Endothelial cell of umbilical vein (primary cell): ENCODE results near the gene TGIF1. TPM values are rescaled to one million over a fixed set of nuclear protein-coding genes. Genes with fewer than 3 reads are reported as not detected.

ENCODE experiments used
- BruUV-seq: library from RNA; stranded (reverse); fragments of 400-500 nt; replicated peaks from 2 replicates; lab custom pipeline; 2021; lab: Mats Ljungman, UMichigan
- CTCF ChIA-PET: fragments of 300-600, 350-600 bp; sonication (Branson Sonifier 250); formaldehyde crosslinking; loops from one replicate; lab custom pipeline; 2021; ENCODE audit warnings: antibody characterized with exemption, inconsistent platforms; lab: Charles Lee
- POLR2A ChIA-PET: fragments of 300-600, 350-600 bp; sonication (Branson Sonifier 250); formaldehyde crosslinking; loops from one replicate; lab custom pipeline; 2021; ENCODE audit warnings: antibody characterized with exemption, inconsistent platforms; lab: Charles Lee
- DNase-seq: peaks from one replicate; pipeline ENCODE4 v3.0.0-alpha.2; 2011; ENCODE audit warnings: low read depth, low spot score
- FAIRE-seq: peaks from 2 replicates; lab custom pipeline; 2011; peaks lifted over from hg19 to GRCh38; lab: Jason Lieb, UNC
- H2AFZ ChIP-seq: 2 replicates; pipeline ENCODE4 v1.6.0; 2012; ENCODE audit warnings: low read depth, low read length, control low read depth, inconsistent platforms
- H3K27ac ChIP-seq: 2 replicates; pipeline ENCODE4 v1.5.1; 2011; ENCODE audit warnings: low read depth, mild to moderate bottlenecking, control low read depth, low read length, moderate library complexity; ENCODE audit not compliant: insufficient read depth
- H3K27me3 ChIP-seq, 2 experiments: 2 replicates each; pipeline versions ENCODE4 v1.6.0 to v1.6.1; 2011; ENCODE audit warnings: low read length in 2 of 2, mixed read lengths in 1 of 2; ENCODE audit not compliant: control insufficient read depth in 2 of 2, insufficient read depth in 2 of 2
- H3K36me3 ChIP-seq, 2 experiments: 2 replicates in 1 of 2; 3 replicates in 1 of 2; pipeline ENCODE4 v1.5.1; 2011; ENCODE audit warnings: low read length in 2 of 2, mild to moderate bottlenecking in 1 of 2, moderate library complexity in 1 of 2; ENCODE audit not compliant: control insufficient read depth in 2 of 2, insufficient read depth in 2 of 2; ENCODE audit errors: extremely low read depth in 1 of 2
- H3K4me1 ChIP-seq: 3 replicates; pipeline ENCODE4 v1.5.1; 2011; ENCODE audit warnings: mild to moderate bottlenecking, low read length; ENCODE audit not compliant: control insufficient read depth, insufficient read depth; ENCODE audit errors: extremely low read depth
- H3K4me2 ChIP-seq: 2 replicates; pipeline ENCODE4 v1.6.1; 2011; ENCODE audit warnings: low read length, control low read depth, mixed read lengths; ENCODE audit not compliant: insufficient read depth
- H3K4me3 ChIP-seq, 3 experiments: fragments of 200-600 bp in 1 of 3; sonication (generic), shearing (Covaris generic) in 1 of 3; replicated peaks in 1 of 3; 2 replicates each; pipeline ENCODE4 v1.5.1; 2011 to 2016; ENCODE audit warnings: control low read depth in 3 of 3, low read length in 3 of 3, mild to moderate bottlenecking in 2 of 3, inconsistent platforms in 1 of 3, low read depth in 1 of 3, moderate library complexity in 1 of 3; ENCODE audit not compliant: insufficient read depth in 1 of 3
- H3K79me2 ChIP-seq: 2 replicates; pipeline ENCODE4 v1.6.0; 2012; ENCODE audit warnings: low read length, inconsistent platforms; ENCODE audit not compliant: control insufficient read depth, insufficient read depth
- H3K9ac ChIP-seq: replicated peaks from 2 replicates; pipeline ENCODE3; 2011; ENCODE audit warnings: low read length, control low read depth; ENCODE audit not compliant: insufficient read depth; ENCODE audit errors: extremely low read depth
- H3K9me1 ChIP-seq: replicated peaks from 3 replicates; pipeline ENCODE4 v1.6.0; 2011; ENCODE audit warnings: mild to moderate bottlenecking, low read length; ENCODE audit not compliant: control insufficient read depth, insufficient read depth; ENCODE audit errors: extremely low read depth
- H3K9me3 ChIP-seq: replicated peaks from 2 replicates; pipeline ENCODE4 v1.5.1; 2012; ENCODE audit warnings: low read length, inconsistent platforms; ENCODE audit not compliant: control insufficient read depth, insufficient read depth
- H4K20me1 ChIP-seq: replicated peaks from 2 replicates; pipeline ENCODE3; 2011; ENCODE audit warnings: mild to moderate bottlenecking, low read length; ENCODE audit not compliant: control insufficient read depth, insufficient read depth; ENCODE audit errors: extremely low read depth
- EZH2 ChIP-seq: IDR thresholded peaks from 2 replicates; pipeline ENCODE4 v1.6.1; 2012; ENCODE audit warnings: borderline replicate concordance, low read depth, mild to moderate bottlenecking, moderate library complexity, low read length, inconsistent platforms; ENCODE audit not compliant: severe bottlenecking
- FOS ChIP-seq: IDR thresholded peaks from 2 replicates; pipeline ENCODE4 v1.6.1; 2011; ENCODE audit warnings: mild to moderate bottlenecking, low read length, moderate library complexity, borderline replicate concordance; ENCODE audit not compliant: insufficient read depth
- GATA2 ChIP-seq: IDR thresholded peaks from 2 replicates; pipeline ENCODE4 v1.7.0; 2011; ENCODE audit warnings: low read depth, mild to moderate bottlenecking, moderate library complexity, mixed read lengths, low read length; ENCODE audit not compliant: insufficient read length, insufficient read depth
- JUN ChIP-seq: IDR thresholded peaks from 2 replicates; pipeline ENCODE4 v1.6.1; 2011; ENCODE audit warnings: borderline replicate concordance, low read depth; ENCODE audit not compliant: insufficient read length, insufficient read depth
- MYC ChIP-seq: IDR thresholded peaks from one replicate; pipeline ENCODE4 v1.6.1; 2011; ENCODE audit warnings: mild to moderate bottlenecking, low read depth, low read length
- POLR2A ChIP-seq: IDR thresholded peaks from 2 replicates; pipeline ENCODE4 v1.6.1; 2012; ENCODE audit warnings: low read depth, mild to moderate bottlenecking, control low read depth, low read length
- POLR2AphosphoS5 ChIP-seq: IDR thresholded peaks from 2 replicates; pipeline ENCODE4 v1.6.1; 2012; ENCODE audit warnings: low read depth, mild to moderate bottlenecking, control low read depth, low read length, moderate library complexity; ENCODE audit not compliant: insufficient read depth
- dilution Hi-C: fragments of 300-500 bp; cut with MboI; formaldehyde crosslinking; loops from one replicate; pipeline ENCODE4 v1.15.0; 2019; ENCODE audit warnings: low sequenced_read_pairs; ENCODE audit not compliant: extremely low pct_ligation_motif_present
- intact Hi-C: fragments of 100-400 bp; cut with micrococcal nuclease; formaldehyde crosslinking; loops from one replicate; pipeline ENCODE4 v1.10.0; 2022
- polyA plus RNA-seq, 4 experiments: library from polyadenylated mRNA; depleted of rRNA in 3 of 4; stranded (reverse) in 3 of 4; unstranded in 1 of 4; fragments of >200 nt; gene quantifications; 2 replicates each; pipeline versions ENCODE4 v1.2.1 to v1.2.3, GENCODE V29; 2011 to 2012; ENCODE audit warnings: missing spikeins in 1 of 4
- total RNA-seq: library from RNA; stranded (reverse); gene quantifications from 2 replicates; pipeline ENCODE4 v1.2.3, GENCODE V29; 2021
- TF ChIP-seq, protein P1 (sequence below): IDR thresholded peaks from 2 replicates; pipeline ENCODE4 v1.6.1; 2011; ENCODE audit not compliant: insufficient read depth, insufficient read length
- TF ChIP-seq, protein P2 (sequence below), 2 donors: IDR thresholded peaks; 1 replicate in 1 of 2; 2 replicates in 1 of 2; pipeline ENCODE4 v1.5.1; 2011; ENCODE audit warnings: low read length in 2 of 2, mild to moderate bottlenecking in 2 of 2, moderate library complexity in 2 of 2, control low read depth in 1 of 2, inconsistent platforms in 1 of 2, low read depth in 1 of 2; ENCODE audit not compliant: insufficient read depth in 1 of 2; ENCODE audit errors: extremely low read depth in 1 of 2

Gene TGIF1
- total and polyA plus RNA-seq, 2 donors (not counting 3 experiments of a cell fraction or from before 2014, with no cell fraction given) = 75.6 to 96.6 TPM

DNA sequence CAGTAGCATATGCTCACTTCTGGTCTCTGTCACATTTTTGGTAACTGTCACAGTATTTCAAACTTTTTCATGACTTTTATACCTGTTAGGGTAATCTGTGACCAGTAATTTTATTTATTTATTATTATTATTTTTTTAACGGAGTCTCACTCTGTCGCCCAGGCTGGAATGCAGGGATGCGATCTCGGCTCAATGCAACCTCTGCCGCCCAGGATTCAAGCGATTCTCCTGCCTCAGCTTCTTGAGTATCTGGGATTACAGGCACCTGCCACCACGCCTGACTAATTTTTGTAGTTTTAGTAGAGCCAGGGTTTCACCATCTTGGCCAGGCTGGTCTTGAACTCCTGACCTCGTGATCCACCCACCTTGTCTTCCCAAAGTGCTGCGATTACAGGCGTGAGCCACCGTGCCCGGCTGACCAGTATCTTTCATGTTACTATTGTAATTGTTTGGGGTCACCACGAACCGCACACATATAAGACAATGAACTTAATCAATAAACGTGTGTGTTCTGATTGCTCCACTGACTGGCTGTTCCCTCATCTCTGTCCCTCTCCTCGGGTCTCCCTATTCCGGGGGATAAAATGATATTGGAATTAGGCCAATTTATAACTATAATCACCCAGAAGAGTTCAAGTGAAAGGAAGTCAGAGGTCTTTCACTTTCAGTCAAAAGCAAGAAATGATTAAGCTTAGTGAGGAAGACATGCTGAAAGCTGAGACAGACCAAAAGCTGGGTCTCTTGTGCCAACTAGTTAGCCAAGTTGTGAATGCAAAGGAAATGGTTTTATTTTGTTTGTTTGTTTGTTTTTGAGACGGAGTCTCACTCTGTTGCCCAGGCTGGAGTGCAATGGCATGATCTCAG lies 22.9 kb downstream of the TGIF1 start:
- FAIRE-seq (peak; percentile 24), DNase-seq (peak; percentile 33)
- ChIA-PET POLR2A (no interaction called here), CTCF (interaction anchor here (0.7 to 1.2 kb wide), 8 partner anchors 9 to 193 kb away, joined by 3 to 7 read pairs (median 4); no protein-coding TSS in a partner anchor)
- H3K4me2 ChIP-seq = no peak overlapping the region
- H3K27me3 ChIP-seq = no peaks in the 10 kb centered on the region
- no peak overlapping the region for H3K9ac ChIP-seq
- no TSS peak for BruUV-seq
- no peaks in the 10 kb centered on the region for H3K79me2 ChIP-seq
- intact Hi-C loops (no loop called here), dilution Hi-C loops (loop anchor here (25.0 kb wide), 1 partner anchor 211 kb away; the partner anchor contains the start of gene MYL12B)
- H3K27ac ChIP-seq = no peak overlapping the region
- H4K20me1 ChIP-seq = no peaks in the 10 kb centered on the region
- H3K4me3 ChIP-seq = no peak overlapping the region
- no peaks in the 10 kb centered on the region for H3K9me3 ChIP-seq
- H2AFZ ChIP-seq = no peak overlapping the region
- H3K36me3 ChIP-seq = no peaks in the 10 kb centered on the region
- no peaks in the 10 kb centered on the region for H3K9me1 ChIP-seq
- TF ChIP-seq, protein P1, sequence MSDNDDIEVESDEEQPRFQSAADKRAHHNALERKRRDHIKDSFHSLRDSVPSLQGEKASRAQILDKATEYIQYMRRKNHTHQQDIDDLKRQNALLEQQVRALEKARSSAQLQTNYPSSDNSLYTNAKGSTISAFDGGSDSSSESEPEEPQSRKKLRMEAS = no peak
- TF ChIP-seq FOS = no peak
- TF ChIP-seq, protein P2, sequence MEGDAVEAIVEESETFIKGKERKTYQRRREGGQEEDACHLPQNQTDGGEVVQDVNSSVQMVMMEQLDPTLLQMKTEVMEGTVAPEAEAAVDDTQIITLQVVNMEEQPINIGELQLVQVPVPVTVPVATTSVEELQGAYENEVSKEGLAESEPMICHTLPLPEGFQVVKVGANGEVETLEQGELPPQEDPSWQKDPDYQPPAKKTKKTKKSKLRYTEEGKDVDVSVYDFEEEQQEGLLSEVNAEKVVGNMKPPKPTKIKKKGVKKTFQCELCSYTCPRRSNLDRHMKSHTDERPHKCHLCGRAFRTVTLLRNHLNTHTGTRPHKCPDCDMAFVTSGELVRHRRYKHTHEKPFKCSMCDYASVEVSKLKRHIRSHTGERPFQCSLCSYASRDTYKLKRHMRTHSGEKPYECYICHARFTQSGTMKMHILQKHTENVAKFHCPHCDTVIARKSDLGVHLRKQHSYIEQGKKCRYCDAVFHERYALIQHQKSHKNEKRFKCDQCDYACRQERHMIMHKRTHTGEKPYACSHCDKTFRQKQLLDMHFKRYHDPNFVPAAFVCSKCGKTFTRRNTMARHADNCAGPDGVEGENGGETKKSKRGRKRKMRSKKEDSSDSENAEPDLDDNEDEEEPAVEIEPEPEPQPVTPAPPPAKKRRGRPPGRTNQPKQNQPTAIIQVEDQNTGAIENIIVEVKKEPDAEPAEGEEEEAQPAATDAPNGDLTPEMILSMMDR (IDR thresholded peaks at IDR 0.05; ENCODE audit: extremely low read depth in 1 of 2, insufficient read depth in 1 of 2, low read depth in 1 of 2, low read length in 2 of 2) = no peak
- TF ChIP-seq EZH2 = no peak
- no peak for TF ChIP-seq MYC
- no peak for TF ChIP-seq POLR2A
- no peak for TF ChIP-seq POLR2AphosphoS5
- TF ChIP-seq GATA2 = no peak
- TF ChIP-seq JUN = no peak
- H3K4me1 ChIP-seq = no peaks in the 10 kb centered on the region
